PC-3 (cell line): Measurements from ENCODE around the gene GPS1.

Experiments used
- EZH2 ChIP-seq: fragments of 300-600 bp; sonication (generic); IDR thresholded peaks from one replicate; pipeline ENCODE4 v1.6.1; 2017; ENCODE audit warnings: antibody characterized with exemption, mild to moderate bottlenecking, low read length; ENCODE audit not compliant: unreplicated experiment
- EZH2phosphoT487 ChIP-seq: fragments of 300-600 bp; sonication (generic); IDR thresholded peaks from 2 replicates; pipeline ENCODE4 v1.6.1; 2018; ENCODE audit warnings: mild to moderate bottlenecking, antibody characterized with exemption, low read length, borderline replicate concordance
- TF ChIP-seq, protein P1 (sequence below): fragments of 300-600 bp; sonication (generic); conservative IDR thresholded peaks from 2 replicates; pipeline ENCODE4 v1.5.1; 2017; ENCODE audit warnings: antibody characterized with exemption, low read depth, mild to moderate bottlenecking, low read length

GRCh38 chr17:82087961-82088837, 36.5 kb downstream of the GPS1 start:
- TF ChIP-seq, protein P1, sequence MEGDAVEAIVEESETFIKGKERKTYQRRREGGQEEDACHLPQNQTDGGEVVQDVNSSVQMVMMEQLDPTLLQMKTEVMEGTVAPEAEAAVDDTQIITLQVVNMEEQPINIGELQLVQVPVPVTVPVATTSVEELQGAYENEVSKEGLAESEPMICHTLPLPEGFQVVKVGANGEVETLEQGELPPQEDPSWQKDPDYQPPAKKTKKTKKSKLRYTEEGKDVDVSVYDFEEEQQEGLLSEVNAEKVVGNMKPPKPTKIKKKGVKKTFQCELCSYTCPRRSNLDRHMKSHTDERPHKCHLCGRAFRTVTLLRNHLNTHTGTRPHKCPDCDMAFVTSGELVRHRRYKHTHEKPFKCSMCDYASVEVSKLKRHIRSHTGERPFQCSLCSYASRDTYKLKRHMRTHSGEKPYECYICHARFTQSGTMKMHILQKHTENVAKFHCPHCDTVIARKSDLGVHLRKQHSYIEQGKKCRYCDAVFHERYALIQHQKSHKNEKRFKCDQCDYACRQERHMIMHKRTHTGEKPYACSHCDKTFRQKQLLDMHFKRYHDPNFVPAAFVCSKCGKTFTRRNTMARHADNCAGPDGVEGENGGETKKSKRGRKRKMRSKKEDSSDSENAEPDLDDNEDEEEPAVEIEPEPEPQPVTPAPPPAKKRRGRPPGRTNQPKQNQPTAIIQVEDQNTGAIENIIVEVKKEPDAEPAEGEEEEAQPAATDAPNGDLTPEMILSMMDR = no peak
- TF ChIP-seq EZH2phosphoT487 (no peak), EZH2 (no peak)
